ENCODE results near the gene LRP8.

- no peak for TF ChIP-seq TAF1 (IDR thresholded peaks at IDR 0.05; ENCODE audit: borderline replicate concordance, insufficient read depth, low read length)
- no peak for TF ChIP-seq POLR2AphosphoS5 (IDR thresholded peaks at IDR 0.05; ENCODE audit: low read depth, low read length)
- no peak for TF ChIP-seq REST (IDR thresholded peaks at IDR 0.05; ENCODE audit: insufficient read depth in 1 of 2, low read depth in 2 of 2, low read length in 2 of 2)
- TF ChIP-seq SIN3A (IDR thresholded peaks at IDR 0.05; ENCODE audit: borderline replicate concordance, insufficient read depth, low read length) = no peak
- no peak for TF ChIP-seq FOXP2 (optimal IDR thresholded peaks at IDR 0.05; ENCODE audit: borderline replicate concordance, extremely low read depth, extremely low read length, insufficient read depth)
These were observed 53.2 kb downstream of the LRP8 start for GRCh38 chr1:53274541-53275185.
